Stimulated activated naive CD4-positive, alpha-beta T cell (primary cell): ENCODE measurements around the gene FSTL4.

Source experiments
- DNase-seq, 6 experiments: peaks; one replicate each; lab custom pipeline; 2025; lab: John Stamatoyannopoulos, UW

The FSTL4 gene

DNA sequence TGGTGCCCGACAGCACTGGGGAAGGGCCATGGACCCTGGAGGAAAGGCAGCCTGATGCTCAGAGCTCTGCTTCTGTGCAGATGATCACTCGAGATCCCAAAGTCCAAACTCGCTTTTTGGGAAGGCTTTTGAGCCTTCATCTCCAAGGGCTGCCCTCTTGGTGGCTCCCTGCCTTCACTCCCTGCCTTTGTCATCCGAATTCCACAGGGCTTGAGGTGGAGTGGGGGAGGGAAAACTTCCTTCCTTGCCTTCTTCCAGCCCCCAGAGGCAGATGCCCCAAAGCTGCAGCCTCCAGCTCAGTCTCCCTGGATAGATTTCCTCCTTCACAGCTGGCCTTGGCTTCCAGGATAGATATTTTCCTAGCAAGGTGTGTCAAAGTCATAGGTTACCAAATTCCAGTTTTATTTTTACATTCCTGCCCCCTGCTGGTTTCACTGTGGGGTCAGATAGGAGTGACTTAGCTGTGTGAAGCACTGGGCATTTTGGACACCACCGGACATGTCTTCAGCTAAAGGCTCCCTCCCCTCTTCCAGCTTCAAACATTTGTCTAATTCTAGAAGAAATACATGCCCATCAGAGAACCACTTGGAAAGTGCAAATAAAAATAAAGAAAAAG lies 292.3 kb downstream of the FSTL4 start:
- DNase-seq: no peak

DNA sequence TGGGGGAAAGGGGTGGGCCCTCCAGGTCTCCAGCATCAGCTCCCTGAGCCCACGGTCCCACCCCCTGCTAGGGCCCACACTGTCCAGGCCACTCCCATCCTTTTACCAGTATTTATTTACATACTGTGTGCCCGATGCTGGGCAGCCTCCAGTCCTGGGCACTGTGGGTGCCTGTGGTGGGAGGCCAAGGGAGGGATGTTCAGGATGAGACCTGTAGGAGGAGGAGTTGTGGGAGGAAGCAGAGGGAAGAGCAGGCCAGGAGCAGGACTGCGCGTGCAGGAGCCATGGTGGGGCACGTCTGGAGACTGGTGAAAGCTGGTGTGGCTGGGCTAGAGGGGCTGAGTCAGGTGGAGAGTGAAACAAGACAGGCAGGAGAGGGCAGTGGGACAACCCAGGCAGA lies 293.1 kb downstream of the FSTL4 start:
- DNase-seq: no peak

DNA sequence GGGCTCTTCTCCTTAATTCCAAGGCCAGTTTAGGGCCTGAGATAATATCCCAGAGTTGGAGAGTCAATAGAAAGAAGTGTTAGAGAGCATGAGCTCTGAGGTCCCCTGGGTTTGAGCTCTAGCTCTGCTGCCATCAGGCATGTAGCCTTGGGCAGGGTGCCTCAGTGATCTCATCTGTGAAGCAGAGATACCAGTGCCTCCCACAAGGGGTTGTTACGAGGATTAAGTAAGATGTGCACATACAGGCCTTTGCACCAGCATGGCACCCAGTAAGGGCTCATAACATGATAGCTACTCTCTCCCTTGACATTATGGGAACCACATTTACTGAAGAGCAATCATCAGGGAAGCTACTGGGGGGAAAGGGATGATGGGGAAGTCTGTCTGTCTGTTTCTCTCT lies 294.8 kb downstream of the FSTL4 start:
- no peak for DNase-seq

DNA sequence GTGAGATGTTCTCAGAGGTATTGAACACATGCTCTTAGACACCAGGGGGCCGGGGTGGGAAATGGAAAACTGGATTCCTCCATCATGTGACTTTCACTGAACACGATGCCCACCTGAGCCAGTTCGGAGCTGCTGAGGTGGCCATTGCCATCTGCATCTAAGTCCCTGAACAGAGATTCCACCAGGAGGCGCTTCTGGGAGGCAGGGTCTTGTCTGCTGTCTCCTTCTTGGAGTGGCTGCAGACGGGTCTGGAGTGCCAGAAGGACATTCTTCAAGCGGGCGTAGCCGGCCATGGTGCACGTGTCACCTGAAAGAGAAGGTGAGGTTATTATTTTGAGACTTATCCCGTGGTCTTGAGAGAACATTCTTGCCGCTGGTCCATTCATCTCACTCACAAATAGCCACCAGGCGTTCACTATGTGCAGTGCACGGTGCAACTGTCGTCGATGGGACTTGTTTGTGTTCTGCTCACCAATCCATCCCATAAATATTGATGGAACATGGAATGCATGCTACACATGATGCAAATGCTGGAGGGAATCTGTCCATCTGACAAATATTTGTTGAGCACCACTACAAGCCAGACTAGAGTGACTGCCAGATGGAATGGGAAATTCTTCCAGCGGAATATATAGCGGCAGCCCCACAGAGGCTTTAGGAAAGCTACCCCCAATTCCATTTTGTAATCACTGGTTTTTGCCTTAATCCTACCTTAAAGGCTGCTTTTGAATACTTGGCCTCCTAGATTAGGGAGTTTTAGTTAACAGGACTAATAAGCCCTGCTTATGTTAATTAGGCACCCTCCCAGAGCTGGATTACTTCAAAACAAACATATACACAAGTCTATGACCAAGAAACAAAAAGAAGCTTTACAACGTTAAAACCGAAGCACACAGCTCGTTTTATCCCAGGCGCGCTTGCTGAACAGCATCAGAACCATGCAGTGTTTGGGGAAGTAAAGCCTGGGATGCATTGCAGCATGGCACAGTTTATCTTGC lies 295.7 kb downstream of the FSTL4 start:
- DNase-seq: no peak

DNA sequence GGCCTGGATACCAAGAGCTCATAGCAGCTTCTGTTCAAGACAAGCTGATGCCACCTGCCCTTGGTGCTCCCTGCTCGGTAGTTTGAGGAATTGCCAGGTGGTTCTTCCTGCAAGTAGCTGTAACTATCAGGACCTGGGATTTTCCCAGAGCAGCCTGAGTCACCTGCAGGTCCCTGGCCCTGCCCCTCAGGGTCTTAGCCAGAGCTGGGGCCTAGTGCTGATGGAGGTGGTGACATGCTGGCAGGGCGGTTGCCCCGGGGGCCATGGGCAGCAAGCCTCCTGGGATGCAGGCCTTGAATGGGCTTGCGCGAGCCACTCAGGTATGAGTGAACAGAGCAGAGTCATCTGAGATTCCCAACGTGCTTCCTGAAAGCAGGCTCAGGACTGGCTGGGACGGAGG lies 298.3 kb downstream of the FSTL4 start:
- no peak for DNase-seq

DNA sequence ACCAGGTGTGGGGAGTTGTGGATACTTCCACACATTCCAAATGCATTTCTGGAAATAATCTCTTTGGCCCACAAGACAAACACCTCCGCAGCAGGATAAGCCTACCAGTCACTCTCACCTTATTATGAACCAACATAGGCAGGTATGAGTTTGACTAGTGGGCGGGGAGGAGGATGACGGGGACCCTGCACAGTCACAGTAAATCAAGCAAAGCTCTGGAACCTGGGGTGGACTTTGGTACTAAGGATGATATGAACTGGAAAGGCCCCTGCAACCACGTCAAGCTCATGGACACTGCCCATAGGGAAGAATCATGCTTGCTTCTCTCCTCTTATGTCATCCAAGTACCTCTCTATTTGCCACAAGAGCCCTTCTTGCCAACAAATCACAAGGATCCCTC lies 301.2 kb downstream of the FSTL4 start:
- no peak for DNase-seq

DNA sequence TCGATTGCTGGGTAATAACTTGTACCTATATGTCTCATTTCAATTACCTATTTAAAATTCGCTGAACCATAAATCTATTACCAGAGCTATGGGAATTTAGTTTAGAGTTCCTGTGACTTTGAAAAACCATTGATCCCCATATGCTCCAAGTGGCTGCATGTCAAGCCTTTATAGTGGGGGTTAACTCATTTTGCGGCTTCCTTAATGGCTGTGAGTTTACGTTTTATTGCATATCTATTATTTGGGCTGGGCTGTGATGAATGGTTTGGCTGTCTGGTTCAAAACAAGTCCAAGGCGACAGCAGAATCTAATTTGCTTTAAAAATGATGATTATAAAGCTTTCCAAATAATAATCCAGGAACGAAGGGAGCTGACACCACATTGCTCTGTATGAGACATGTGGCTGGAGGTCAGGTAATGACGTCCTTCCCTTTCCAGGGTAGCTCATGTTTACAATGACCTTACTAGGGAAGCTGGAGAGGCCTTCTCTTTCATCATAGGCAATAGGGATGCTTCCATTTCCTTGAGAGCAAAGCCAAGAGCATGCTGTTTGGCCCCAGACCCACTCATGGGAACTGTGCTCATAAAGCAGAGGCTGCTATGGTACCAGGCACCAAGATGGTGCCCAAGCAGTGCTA lies 302.2 kb downstream of the FSTL4 start:
- no peak for DNase-seq

DNA sequence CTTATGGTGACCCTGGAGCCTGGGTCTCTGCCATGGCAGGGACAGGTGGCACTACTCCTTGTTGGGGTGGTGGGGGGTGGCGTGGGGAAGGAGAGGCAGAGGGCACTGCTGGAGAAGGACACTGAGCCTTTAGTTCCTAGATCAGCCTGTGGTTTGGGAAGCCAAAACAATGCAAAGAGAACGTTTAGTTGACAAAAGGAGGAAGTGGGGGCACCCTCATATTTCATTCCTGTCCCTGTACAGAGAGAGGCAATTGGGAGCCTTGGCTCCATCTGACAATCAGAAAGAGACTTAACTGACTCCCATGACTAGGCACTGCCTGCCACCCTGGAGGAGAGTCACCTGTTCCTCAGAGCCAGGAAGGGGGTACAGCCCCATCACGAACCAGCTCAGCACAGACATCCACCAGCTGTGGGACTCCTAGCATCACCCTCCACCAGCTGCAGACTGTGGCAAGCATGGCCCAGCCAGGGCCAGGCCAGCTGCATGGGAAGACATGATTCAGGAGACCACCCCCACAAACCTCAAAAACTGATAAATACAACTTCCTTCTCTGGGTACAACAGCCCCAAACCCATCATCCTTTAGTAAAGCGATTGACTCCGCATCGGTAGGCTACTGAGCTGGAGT lies 303.1 kb downstream of the FSTL4 start:
- no peak for DNase-seq

DNA sequence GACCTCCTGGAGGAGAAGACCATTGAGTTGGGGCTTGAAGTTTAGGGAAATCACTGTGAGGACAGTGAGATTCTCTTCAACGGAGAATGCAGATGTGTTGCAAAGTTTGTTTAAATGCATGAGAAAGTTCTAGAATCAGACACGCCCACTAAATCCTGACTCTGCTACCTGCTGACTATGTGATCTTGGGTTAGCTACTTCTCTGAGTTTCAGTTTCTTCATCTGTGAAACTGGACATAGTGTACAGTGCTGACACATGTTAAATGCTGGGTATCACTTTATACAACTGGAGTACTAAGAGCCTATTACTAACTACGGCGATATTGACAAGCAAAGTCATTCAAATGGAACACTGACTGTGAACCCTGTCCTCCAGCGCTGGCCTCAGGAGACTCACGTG lies 305.1 kb downstream of the FSTL4 start:
- no peak for DNase-seq

DNA sequence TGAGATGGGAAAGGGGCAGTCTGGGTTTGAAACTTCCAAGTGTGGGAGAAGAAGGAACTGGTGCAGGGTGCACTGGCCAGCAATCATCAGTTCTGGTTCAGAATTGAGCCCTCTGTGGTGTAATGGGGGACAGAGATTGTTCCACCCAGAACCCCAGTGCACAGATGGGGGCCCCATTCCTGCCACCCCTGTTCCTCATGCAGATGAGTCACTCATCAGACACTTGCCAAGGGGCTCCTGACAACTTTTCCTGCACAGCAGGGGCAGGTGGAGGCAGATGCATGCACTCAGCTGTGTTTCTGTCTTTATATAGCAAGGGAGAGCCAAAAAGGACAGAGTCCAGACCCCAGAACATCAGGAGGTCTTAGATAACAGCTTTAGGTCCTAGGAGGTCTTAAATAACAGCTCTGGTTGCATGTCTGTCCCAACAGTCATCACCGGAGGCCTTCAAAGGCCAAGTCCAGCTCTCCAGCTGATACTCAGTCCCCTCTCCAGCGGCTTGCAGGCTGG lies 307.6 kb downstream of the FSTL4 start:
- no peak for DNase-seq

DNA sequence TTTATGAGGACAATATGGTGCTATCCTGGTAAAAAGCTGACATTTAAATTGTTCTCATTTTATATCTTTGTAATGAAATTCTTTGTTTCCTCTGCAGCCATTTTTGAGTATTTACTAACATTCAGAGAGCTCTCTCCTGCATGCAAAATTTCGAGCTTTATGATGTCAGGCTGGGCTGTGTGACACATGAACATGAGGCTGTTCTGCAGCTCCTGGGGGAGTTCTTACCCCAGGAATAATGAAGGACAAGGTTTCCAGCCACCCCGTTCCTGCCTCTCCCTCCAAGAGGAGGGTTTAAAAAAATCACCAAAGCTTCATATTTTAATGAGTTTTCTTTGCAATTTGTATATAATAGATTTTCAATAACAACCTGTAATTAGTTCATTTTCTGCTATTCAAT lies 308.2 kb downstream of the FSTL4 start:
- DNase-seq: no peak

DNA sequence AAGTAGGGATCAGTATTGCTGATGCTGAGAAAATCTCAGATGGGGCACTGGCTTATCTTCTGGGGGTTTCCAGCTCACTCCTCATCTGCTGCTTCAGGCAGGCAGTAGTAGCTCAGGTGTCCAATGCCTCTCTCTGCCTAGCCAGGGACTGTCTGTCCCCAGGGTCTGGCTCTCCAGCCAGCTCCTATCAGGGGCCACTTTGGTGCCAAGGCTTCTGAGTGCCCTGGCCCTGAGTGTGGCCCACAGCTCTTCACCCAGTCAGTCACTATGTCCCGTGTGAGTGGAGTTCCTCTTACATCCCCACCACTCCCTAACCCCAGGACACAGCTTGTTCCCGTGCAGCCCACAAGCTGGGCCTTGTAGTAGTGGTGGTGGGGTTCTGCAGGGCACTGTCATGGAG lies 309.0 kb downstream of the FSTL4 start:
- DNase-seq: no peak

DNA sequence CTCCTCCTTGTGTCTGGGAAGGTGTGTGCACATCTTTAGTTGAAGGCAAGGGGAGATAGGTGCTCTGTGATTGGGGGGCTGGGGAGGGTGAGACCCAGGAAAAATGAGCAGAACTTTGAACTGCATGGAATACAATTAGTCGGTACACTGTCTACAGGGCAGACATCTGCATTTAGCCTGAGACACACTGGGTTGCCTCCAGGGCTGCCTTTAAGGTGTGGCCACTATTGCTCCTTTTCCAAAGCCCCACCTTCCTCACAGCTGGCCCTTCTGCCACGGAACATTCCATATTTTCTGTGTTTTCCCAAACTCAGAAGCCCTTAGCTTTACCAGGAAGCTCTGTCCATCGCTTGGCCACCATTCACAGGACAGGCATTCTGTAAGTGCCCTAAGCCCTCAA lies 312.6 kb downstream of the FSTL4 start:
- DNase-seq: no peak

DNA sequence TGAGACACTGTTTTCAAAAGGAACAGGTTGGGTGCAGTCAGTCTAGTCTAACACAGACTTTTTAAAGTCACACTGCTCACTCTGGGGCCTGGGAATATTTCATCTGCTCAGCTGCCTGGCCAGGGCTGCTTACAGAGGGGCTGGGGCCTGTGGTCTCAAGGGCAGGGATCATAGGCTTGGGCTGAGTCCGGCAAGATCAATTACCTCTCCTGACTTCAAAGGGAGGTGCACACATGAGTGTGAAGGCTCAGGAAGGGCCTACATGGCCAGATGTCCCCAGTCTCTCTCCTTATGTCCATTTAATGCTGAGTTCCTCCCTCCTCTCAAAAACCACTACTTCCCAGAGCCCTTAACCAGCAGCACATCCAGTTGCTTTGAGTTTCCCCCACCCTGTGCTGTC lies 313.3 kb downstream of the FSTL4 start:
- no peak for DNase-seq

DNA sequence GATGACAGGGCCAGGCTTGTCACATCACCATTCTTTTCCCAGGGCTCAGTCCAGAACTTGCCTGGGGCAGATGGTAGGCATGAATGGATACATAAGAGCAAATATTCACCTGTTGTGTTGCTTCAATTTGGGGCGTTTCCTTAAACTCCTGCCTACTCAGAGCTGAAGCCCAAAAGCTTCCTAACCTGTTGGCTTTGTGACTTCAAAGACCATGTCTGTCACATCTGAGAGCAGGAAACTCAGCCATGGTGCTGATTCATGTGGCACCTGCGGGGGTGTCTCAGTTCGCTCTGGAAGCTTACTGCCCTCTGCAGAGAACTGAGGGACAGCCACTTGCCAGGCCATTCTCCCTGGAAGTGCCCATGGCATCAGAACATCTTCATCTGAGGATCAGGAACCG lies 313.9 kb downstream of the FSTL4 start:
- DNase-seq: peak in 3 of 6 experiments; percentile 15 to 18 (median 18)

DNA sequence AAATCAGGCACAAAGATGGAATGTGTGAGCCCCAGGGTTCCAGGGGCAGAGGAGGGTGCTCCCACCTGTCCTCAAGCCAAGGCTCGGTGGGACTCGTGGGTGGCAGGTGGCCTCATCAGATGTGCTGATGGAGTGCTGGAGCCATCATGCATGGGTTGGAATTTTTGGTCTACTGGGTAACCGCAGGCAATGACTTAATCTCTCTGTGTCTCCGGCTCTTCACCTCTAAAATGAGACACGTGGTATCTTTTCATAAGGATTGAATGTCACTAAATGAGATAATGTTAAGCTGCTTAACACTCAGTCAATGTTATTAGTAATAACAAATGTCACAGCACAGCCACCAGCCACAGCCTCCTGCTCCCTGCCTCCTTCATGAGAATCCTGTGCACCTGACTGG lies 315.0 kb downstream of the FSTL4 start:
- DNase-seq: no peak

DNA sequence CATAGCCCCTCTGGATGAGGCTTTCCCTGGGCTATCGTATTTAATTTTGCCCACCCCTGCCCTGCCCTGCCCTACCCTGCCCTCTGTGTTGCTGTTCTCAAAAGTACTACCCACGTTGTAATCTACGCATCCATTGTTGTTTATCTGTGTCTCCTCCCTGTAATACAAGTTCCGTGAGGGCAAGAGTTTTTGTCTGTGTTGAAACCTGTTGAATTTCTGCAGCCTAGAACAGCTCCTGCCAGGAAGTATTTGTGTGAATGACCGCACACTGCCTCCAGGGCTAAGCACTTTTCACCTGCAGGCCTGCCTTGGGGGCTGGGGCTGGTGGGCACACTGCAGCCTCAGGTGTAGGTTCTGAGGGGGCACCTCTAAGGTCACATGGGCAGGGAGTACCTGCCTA lies 315.7 kb downstream of the FSTL4 start:
- no peak for DNase-seq

DNA sequence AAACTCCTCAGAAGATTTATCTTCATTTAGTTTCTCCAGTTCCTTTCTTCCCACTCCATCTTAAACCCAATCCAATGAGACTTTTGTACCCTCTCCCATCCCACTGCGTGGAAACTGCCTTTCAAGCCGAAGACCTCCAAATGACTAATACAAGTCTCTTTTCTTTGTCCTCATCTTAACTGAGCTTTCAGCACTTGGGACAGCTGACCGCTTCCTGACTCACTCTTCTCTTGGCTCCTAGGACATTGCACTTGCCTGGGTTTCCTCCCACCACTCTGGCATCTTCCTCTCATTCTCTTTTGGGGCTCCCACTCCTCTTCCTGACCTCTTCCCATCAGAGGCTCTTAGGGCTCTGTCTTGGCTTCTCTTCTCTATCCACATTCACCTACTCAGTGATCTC lies 316.8 kb downstream of the FSTL4 start:
- no peak for DNase-seq

DNA sequence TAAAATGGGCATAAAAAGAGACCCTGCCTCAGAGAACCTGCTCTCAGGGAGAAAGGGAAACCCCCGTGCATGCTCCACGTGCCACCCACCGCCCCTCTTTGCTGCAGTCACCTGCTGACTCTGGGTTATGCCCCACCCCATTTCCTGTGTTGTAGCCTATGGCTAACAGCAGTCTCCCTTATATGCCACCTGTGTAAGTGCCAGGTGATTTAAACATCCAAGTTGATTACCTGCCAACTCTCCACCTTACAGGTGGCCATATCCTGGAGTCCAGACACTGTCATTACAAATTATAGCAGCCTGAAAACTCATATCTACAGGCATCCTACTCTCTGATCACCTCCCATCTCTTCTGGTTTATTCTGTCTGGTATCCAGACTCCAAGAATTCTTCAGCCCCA lies 318.0 kb downstream of the FSTL4 start:
- no peak for DNase-seq

DNA sequence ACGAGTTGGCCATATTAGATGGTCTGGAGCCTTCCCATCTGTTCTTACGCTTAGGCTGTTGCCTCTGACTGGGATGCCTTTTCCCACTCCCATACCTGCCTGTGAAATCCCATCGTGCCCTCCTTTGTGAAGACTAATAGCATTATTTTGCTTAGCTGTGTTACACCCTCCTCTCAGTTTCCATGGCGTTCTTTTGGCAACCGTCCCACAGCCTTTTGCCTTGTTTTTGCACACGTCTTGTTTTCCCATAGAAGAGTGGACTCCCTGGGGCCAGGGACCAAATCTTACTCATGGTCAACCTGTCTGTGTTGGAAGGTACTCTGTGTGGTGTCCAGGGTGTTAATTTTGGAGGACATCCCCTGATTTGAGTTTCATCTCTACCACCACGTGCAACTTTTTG lies 318.4 kb downstream of the FSTL4 start:
- no peak for DNase-seq

DNA sequence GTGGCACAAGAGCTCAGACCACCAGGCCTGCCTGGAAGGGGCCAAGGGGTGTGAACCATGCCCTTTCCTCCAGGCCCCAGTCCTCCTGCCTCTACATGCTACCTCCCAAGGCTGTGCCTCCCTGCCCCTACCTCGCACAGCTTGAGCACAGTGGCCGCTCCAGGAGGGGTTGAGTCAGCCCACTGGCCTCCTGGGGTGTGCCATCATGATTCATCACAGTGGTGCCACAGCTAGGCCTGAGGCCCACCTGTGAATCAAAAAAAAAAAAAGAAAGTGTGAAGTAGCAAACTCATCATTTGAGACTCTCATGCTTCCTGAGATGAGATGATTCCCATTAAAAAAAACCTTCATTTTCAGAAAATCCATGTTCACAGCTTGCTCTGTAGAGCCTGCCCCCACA lies 320.0 kb downstream of the FSTL4 start:
- no peak for DNase-seq

DNA sequence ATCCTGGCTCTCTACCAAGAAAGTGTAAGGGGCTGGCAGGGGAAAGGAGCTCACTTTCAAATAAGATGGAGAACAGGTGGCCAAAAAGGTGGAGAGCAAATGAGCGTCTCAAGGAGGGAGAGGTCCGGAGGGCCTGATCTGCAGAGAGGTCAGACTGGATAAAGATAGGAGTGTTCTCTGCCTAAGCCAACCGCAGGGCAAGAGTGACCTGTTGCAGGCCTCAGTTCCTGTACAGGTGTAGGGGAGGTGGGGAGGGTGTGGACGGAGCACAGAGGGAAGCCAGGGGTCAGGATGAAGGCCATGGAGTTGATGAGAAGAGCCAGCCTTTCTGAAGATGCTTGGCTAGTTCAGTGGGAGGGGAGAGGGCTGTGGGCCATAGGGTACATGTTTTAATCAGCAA lies 320.8 kb downstream of the FSTL4 start:
- DNase-seq: no peak
